ENCODE measurements around the gene RPL7A.

- TF ChIP-seq CTCF (optimal IDR thresholded peaks at IDR 0.05 in 1 of 3, IDR thresholded peaks at IDR 0.05 in 1 of 3, conservative IDR thresholded peaks at IDR 0.05 in 1 of 3; ENCODE audit: extremely low read depth in 1 of 3, insufficient read depth in 2 of 3, low read length in 3 of 3), result no peak
- TF ChIP-seq EZH2 (IDR thresholded peaks at IDR 0.05; ENCODE audit: low read length), result no peak
These were observed 8.4 kb upstream of the RPL7A start for GRCh38 chr9:133339641-133340040.
